Right ventricle myocardium inferior (tissue), 1 donor: Measurements from ENCODE around the gene FAM118A. TPM values are rescaled to one million over a fixed set of nuclear protein-coding genes. Genes with fewer than 3 reads are reported as not detected.

Experiments
- ATAC-seq: fragments of 200-7000 bp; cut with Tn5 transposase; one replicate; pipeline ENCODE4 v1.9.1; 2020; ENCODE audit warnings: mild to moderate bottlenecking, moderate library complexity
- DNase-seq: peaks from one replicate; pipeline ENCODE4 v3.0.0; 2021; ENCODE audit errors: missing footprints
- intact Hi-C: fragments of 100-400 bp; cut with DNase I; formaldehyde crosslinking; loops from one replicate; pipeline ENCODE4 v1.11.0; 2022
- total RNA-seq: library from RNA; stranded (reverse); fragmentation: NEBNext Ultra II Directional; extraction: Animal tissue kit (Norgen Biotek cat#: 25700); gene quantifications from one replicate; pipeline ENCODE4 v1.2.1, GENCODE V29; 2021
- donor health status: DM: no; HTN: yes; CAD: no; lungs with severe emphysema.

FAM118A gene
- total RNA-seq, 1 donor from 2014 or later: 18.7 TPM

DNA sequence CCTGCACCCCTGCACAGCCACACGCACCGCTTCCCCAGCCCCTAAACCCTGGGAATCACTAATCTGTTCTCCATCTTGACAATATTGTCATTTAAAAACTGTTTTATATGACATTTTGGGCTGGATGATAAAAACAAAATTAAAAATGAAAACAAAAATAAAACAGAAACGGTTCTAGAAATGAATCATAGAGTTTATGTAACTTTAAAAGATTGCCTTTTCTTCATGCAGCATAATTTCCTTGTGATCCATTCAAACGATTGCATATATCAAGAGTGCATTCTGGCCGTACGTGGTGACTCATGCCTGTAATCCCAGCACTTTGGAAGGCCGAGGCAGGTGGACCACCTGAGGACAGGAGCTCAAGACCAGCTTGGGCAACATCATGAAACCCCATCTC is 6.6 kb upstream of the FAM118A start:
- intact Hi-C loops: no loop called here
- no peak for ATAC-seq
- DNase-seq: no peak

- intact Hi-C loops: no loop called here
- DNase-seq (no peak), ATAC-seq (no peak)
These were observed 4.8 kb upstream of the FAM118A start for GRCh38 chr22:45304971-45305370.

DNA sequence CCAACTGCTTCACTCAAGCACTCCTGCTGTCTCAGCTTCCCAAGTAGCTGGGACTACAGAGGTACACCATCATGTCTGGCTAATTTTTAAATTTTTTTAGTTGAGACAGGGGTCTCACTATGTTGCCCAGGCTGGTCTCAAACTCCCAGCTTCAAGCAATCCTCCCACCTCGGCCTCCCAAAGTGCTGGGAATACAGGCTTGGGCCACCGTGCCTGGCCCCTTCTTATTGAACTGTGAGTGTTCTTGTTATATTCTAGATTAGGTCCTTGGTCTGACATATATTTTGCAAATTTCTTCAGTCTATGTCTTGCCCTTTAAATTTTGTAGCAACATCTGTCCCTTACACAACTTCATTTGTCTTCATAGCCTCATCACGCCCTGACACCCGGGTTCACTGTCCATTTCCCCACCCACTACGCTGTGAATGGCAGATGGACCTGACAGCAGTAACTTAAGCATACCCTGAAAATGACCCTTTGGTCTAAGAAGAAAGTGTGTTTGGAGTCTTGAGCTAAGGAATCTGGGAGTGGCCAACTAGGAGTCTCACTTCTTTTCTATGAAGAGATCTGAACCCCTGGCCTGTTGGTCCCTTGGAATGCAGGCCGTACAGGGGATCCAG is 4.2 kb upstream of the FAM118A start:
- no peak for DNase-seq
- intact Hi-C loops: no loop called here
- ATAC-seq: no peak

DNA sequence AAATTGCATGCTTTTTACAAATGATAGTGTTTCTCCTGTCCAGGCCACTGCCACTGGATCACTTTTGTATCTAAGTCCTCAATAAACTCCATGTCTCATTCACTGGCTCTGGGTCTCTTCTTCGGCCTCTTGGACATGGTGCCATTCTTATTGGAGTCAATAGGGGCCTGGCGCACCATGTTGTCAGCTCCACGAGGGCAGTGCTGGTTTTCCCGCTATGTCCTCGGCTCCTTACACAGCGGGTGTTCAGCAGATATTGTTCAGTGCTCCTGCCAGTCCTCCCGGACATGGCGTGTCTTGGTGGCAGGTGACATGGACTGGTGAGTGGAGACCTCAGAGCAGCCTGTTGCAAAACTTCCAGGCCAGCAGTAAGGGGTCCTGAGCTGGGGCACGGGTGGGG is 3.6 kb upstream of the FAM118A start:
- intact Hi-C loops: no loop called here
- peak; percentile 47 for DNase-seq
- no peak for ATAC-seq

GRCh38 chr22:45308391-45308956 is 1.3 kb upstream of the FAM118A start:
- DNase-seq: peak; percentile 22
- ATAC-seq: no peak
- intact Hi-C loops: no loop called here

DNA sequence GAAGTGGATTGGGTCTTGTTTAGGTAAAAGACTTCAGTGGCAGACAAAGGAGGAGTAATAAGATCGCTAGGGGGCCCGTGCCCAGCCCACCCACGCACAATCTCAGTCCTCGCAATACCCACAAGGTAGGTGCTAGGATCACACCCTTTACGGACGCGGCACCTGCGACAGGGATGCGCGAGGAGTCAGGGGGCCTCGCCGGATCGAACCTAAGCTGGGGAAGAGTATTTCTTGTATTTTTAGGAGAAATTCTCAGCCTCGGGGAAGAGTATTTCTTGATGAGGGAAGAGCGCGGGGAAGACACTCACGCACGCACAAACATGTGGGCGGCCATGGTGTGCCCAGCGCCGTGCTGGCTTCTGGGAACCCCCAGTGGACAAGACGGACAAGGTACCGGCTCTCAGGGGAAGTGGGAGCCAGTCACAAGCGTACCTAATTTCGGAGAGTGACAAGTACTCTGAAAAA is 745 bp upstream of the FAM118A start:
- ATAC-seq: no peak
- DNase-seq: peak; percentile 73
- intact Hi-C loops: loop anchor here (1.0 kb wide), 1 partner anchor 40 kb away; no protein-coding TSS in a partner anchor

DNA sequence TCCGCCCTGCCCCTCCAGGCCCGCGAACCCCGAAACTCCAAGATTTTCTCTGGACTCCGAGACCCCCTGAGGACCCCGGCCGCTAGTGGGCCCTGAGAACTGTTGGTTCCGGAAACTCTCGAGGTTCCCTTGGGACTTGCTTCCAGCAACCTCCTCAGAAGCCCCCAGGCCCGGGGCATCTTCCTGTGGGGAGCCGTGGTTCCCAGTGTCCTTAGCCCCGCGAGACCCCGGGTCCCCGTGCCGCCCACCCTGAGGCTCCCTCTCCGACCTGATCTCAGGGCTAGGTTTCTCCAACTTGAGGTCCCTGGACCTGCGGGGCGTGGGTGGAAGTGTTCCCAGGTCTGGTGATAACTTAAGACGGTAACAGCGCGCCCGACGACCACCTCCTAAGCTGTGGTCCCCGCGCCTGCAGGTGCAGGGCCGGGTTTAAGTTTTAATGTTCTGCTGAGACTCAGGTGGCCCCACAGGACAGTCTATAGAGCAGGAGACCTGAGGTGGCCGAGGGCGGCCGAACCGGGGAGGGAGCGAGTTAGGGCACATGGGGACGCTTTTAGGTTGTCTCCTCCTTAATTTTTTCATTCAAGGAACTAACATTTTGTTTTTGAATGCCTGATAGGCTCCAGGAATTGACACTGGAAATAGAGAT is 720 bp downstream of the FAM118A start:
- DNase-seq (peak; percentile 74), ATAC-seq (no peak)
- intact Hi-C loops: loop anchor here (10.0 kb wide), 1 partner anchor 146 kb away; the partner anchor contains the start of gene NUP50

- intact Hi-C loops: loop anchor here (10.0 kb wide), 1 partner anchor 146 kb away; the partner anchor contains the start of gene NUP50
- DNase-seq (peak; percentile 49), ATAC-seq (no peak)
These were observed 1.3 kb downstream of the FAM118A start for GRCh38 chr22:45310977-45311531.

DNA sequence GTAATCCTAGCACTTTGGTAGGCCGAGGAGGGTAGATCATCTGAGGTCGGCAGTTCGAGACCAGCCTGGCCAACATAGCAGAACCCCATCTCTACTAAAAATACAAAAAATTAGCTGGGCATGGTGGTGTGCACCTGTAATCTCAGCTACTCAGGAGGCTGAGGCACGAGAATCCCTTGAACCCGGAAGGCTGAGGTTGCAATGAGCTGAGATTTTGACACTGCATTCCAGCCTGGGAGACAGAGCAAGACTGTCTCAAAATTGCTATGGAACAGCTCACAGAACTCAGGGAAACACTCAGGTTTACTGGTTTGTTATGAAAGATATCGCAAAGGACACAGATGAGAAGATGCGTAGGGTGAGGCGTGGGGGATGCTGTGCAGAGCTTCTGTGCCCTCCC is 2.7 kb downstream of the FAM118A start:
- DNase-seq (no peak), ATAC-seq (no peak)
- intact Hi-C loops: loop anchor here (10.0 kb wide), 1 partner anchor 148 kb away; the partner anchor contains the start of gene NUP50

GRCh38 chr22:45312856-45313255 is 3.1 kb downstream of the FAM118A start:
- DNase-seq (no peak), ATAC-seq (no peak)
- intact Hi-C loops: loop anchor here (10.0 kb wide), 1 partner anchor 148 kb away; the partner anchor contains the start of gene NUP50

- no peak for ATAC-seq
- peak; percentile 27 for DNase-seq
- intact Hi-C loops: loop anchor here (10.0 kb wide), 1 partner anchor 149 kb away; the partner anchor contains the start of gene NUP50
These were observed 4.5 kb downstream of the FAM118A start for GRCh38 chr22:45314054-45314721.

DNA sequence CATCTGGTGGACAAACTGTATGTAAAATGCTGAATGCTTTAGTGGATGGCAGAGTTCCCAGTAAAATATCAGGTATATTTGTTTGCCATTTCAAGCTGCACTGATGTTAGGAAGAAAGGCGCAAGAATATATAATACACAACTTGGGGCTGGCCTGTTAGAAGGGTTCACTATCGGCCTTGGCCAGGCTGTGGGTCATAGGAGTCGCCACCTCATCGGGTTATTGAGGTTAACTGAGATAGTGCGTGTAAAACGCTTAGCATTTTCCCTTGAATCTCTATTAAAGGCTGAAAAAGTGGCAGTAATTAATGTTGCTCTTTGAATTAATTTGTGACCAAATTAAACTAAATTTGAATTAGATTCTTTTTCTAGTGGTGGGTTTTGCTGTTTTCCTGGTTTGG is 5.1 kb downstream of the FAM118A start:
- intact Hi-C loops: loop anchor here (10.0 kb wide), 1 partner anchor 150 kb away; the partner anchor contains the start of gene NUP50
- ATAC-seq: no peak
- peak; percentile 25 for DNase-seq

DNA sequence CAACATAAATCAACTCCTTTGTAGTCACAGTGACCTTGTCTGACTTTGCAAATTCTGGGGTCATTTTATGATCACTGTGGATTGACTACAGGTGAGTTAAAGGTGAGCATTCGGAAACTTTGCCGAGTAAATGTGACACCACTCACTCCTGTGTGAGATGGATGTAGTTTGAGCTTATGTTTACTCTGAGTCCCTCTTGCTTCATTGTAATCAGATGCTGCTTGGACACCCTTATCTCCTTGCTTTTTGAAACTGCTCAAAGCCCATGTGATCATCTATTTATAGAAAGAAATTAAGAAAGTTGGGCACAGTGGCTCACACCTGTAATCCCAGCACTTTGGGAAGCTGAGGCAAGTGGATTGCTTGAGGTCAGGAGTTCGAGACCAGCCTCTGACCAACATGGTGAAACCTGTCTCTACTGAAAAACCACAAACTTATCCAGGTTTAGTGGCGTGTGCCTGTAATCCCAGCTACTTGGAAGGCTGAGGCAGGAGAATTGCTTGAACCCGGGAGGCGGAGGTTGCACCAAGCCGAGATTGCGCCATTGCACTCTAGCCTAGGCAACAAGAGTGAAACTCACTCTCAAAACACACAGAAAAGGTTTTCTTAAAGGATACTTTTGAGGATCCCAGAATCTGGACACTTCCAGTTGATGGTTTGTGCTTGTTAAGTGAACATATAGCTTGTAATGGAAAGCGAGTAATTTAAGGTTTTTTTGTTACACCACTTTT is 7.2 kb downstream of the FAM118A start:
- no peak for ATAC-seq
- intact Hi-C loops: loop anchor here (10.0 kb wide), 1 partner anchor 152 kb away; the partner anchor contains the start of gene NUP50
- DNase-seq: peak; percentile 51

DNA sequence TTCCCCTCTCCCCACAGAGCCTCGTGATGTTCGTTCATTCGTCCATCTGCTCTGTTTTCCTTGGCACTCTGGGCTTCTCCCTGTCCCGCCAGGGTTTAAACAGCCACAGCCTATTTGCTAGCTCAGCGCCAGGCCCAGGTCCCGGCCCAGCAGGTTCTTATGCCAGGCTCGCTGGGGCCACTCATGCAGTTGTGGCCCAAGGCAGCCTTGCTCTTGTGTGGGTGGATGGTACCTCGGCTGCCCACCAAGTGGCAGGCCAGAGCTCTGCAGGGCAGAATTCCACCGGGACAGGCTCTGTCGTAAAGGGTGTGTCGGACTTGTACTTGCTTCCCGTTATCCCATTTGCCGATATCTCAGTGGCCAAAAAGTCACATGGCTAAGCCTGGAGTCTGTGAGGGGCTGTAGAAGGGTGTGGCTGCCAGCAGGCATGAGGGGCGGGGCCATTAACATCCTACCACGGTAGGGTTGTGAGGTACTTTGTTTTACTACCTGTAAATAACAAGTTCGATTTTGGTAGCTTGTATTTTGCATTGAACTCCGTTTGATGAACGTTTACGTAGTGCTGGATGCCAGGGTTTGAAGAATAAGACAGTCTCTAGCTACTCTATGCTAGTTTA is 7.9 kb downstream of the FAM118A start:
- peak; percentile 75 for ATAC-seq
- DNase-seq: peak; percentile 78
- intact Hi-C loops: loop anchor here (10.0 kb wide), 1 partner anchor 153 kb away; the partner anchor contains the start of gene NUP50

GRCh38 chr22:45318168-45318557 is 8.4 kb downstream of the FAM118A start:
- intact Hi-C loops: loop anchor here (10.0 kb wide), 1 partner anchor 153 kb away; the partner anchor contains the start of gene NUP50
- ATAC-seq (peak; percentile 55), DNase-seq (peak; percentile 92)

DNA sequence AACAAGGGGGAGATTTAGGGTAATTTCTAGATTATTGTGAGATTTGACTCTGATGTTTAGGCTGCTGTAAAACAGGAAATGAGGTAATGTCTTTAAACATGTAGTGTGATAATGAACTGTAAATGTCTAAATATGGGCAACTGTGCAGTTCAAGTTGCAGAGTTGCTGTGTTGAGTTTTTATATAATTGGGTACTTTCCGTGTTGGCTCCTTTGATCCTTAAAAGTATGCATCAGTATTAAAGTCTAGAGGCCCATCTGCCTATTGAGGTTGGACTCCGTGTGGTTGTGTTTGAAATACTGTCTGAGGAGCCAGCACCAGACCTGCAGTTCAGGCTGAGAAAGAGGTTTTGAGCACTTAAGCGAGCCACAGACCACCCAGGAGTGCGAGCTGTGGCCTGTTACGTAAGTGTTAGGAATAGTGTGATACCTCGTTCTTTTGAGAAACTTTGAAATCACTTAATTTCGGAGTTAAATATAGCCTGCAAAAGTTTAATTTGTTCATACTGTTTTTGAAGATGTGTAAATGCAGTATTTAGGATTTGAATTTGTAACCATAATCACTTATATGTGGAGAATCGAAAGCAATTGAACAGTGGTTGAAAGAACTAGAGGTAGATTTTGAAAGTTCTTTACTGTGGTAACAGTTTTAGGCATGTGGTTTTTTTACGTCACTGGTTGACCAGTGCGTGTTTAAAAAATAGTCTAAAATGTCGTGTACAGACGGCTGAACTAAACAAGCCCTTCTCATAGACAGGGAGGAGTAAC is 9.0 kb downstream of the FAM118A start:
- DNase-seq: no peak
- intact Hi-C loops: loop anchor here (10.0 kb wide), 1 partner anchor 154 kb away; the partner anchor contains the start of gene NUP50
- no peak for ATAC-seq

DNA sequence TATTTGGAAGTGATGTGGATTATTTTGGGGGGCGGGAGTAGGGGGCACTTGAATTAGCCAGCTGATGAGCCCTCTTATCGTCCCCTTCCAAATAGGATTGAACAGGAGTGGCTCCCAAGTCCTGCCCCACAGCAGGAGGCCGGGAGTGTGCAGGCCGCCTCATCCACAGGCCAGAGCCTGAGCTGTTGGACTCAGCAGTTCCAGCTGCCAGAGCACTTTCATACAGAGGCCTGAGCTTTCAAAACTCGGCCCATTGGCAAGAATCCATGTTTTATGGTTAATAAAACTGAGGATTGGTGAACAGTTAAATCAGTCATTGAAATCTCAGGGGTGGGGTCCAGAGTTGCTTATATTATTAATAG is 9.6 kb downstream of the FAM118A start:
- intact Hi-C loops: loop anchor here (10.0 kb wide), 1 partner anchor 155 kb away; the partner anchor contains the start of gene NUP50
- ATAC-seq (peak; percentile 71), DNase-seq (no peak)
